B cell (primary cell): ENCODE results near the gene ITGB4. TPM values are rescaled to one million over a fixed set of nuclear protein-coding genes. Genes with fewer than 3 reads are reported as not detected.
A peak's percentile ranks its signal among the peaks of the same experiment; 100 is the strongest.

Experiments used
- ATAC-seq: fragments of 200-7000 bp; cut with Tn5 transposase; one replicate; pipeline ENCODE4 v1.10.0; 2021; ENCODE audit warnings: low read depth, mild to moderate bottlenecking, moderate number of reproducible peaks, moderate library complexity
- CTCF ChIA-PET: fragments of 350-600 bp; sonication (Branson Sonifier 250); formaldehyde crosslinking; loops from one replicate; lab custom pipeline; 2021; ENCODE audit warnings: antibody characterized with exemption, inconsistent platforms; lab: Charles Lee
- POLR2A ChIA-PET: fragments of 350-600 bp; sonication (Branson Sonifier 250); formaldehyde crosslinking; loops from one replicate; lab custom pipeline; 2021; ENCODE audit warnings: antibody characterized with exemption; lab: Charles Lee
- DNase-seq: peaks from one replicate; pipeline ENCODE4 v3.0.0; 2013
- H2AFZ ChIP-seq: 2 replicates; pipeline ENCODE4 v1.6.1; 2012; ENCODE audit warnings: mild to moderate bottlenecking, low read depth, low read length; ENCODE audit not compliant: insufficient read depth, poor library complexity, severe bottlenecking
- H3K27ac ChIP-seq, 2 donors: 1 replicate in 1 of 2; 2 replicates in 1 of 2; pipeline ENCODE4 v1.5.1; 2012 to 2013; ENCODE audit warnings: low read length in 2 of 2, mild to moderate bottlenecking in 2 of 2, moderate library complexity in 1 of 2
- H3K27me3 ChIP-seq, 4 experiments: fragments of 200-600 bp in 1 of 4; sonication (generic) in 1 of 4; replicated peaks in 1 of 4; 1 replicate in 2 of 4; 2 replicates in 2 of 4; pipeline versions ENCODE4 v1.6.1 to v1.7.0; 2013 to 2016; ENCODE audit warnings: low read length in 3 of 4, mild to moderate bottlenecking in 2 of 4, mixed read lengths in 1 of 4, moderate library complexity in 1 of 4; ENCODE audit not compliant: insufficient read depth in 4 of 4, control insufficient read depth in 3 of 4; ENCODE audit errors: control extremely low read depth in 1 of 4
- H3K36me3 ChIP-seq, 2 experiments: replicated peaks in 1 of 2; 1 replicate in 1 of 2; 2 replicates in 1 of 2; pipeline versions ENCODE4 v1.6.1 to v1.7.1; 2013; ENCODE audit warnings: low read length in 1 of 2; ENCODE audit not compliant: insufficient read depth in 2 of 2, control insufficient read depth in 1 of 2; ENCODE audit errors: control extremely low read depth in 1 of 2, extremely low read depth in 1 of 2
- H3K4me1 ChIP-seq, 2 donors: fragments of 200-600 bp in 1 of 2; sonication (generic) in 1 of 2; 1 replicate in 1 of 2; 2 replicates in 1 of 2; pipeline versions ENCODE4 v1.5.1 to v1.6.1; 2013 to 2017; ENCODE audit warnings: low read length in 2 of 2; ENCODE audit not compliant: control insufficient read depth in 2 of 2, insufficient read depth in 2 of 2
- H3K4me2 ChIP-seq: replicated peaks from 2 replicates; pipeline ENCODE3; 2012; ENCODE audit warnings: mild to moderate bottlenecking, low read depth, low read length; ENCODE audit not compliant: poor library complexity, severe bottlenecking
- H3K4me3 ChIP-seq, 5 experiments: fragments of 200-600 bp in 1 of 5; sonication (generic) in 1 of 5; 1 replicate in 3 of 5; 2 replicates in 2 of 5; pipeline versions ENCODE4 v1.5.1 to v1.7.0; 2011 to 2016; ENCODE audit warnings: low read length in 4 of 5, mild to moderate bottlenecking in 4 of 5, low read depth in 2 of 5, control low read depth in 1 of 5, moderate library complexity in 1 of 5; ENCODE audit not compliant: insufficient read depth in 1 of 5; ENCODE audit errors: control extremely low read depth in 1 of 5, extremely low read depth in 1 of 5
- H3K79me2 ChIP-seq: fragments of 200-600 bp; sonication (generic); one replicate; pipeline ENCODE4 v1.6.0; 2016; ENCODE audit warnings: low read length; ENCODE audit not compliant: control insufficient read depth, insufficient read depth
- H3K9ac ChIP-seq: fragments of 200-600 bp; sonication (generic); 2 replicates; pipeline ENCODE4 v1.6.1; 2017; ENCODE audit warnings: mild to moderate bottlenecking, low read length, moderate library complexity
- H3K9me3 ChIP-seq, 3 donors: one replicate each; pipeline versions ENCODE4 v1.6.1 to v1.7.1; 2013; ENCODE audit warnings: low read length in 2 of 3; ENCODE audit not compliant: control insufficient read depth in 2 of 3, insufficient read depth in 1 of 3; ENCODE audit errors: control extremely low read depth in 1 of 3
- H4K20me1 ChIP-seq: 2 replicates; pipeline ENCODE4 v1.6.0; 2012; ENCODE audit warnings: mild to moderate bottlenecking, low read length; ENCODE audit not compliant: insufficient read depth, control insufficient read depth, poor library complexity, severe bottlenecking
- H3K27ac Mint-ChIP-seq: one replicate; pipeline ENCODE4 v1.8.0; 2021; ENCODE audit warnings: mixed read lengths
- H3K27me3 Mint-ChIP-seq: one replicate; pipeline ENCODE4 v1.8.0; 2021; ENCODE audit warnings: mixed read lengths
- H3K4me1 Mint-ChIP-seq: one replicate; pipeline ENCODE4 v1.8.0; 2021; ENCODE audit warnings: mixed read lengths
- H3K4me3 Mint-ChIP-seq: one replicate; pipeline ENCODE4 v1.8.0; 2021; ENCODE audit warnings: mixed read lengths
- H3K9me3 Mint-ChIP-seq: one replicate; pipeline ENCODE4 v1.8.0; 2022; ENCODE audit warnings: mixed read lengths; ENCODE audit not compliant: insufficient read depth
- EZH2 ChIP-seq: IDR thresholded peaks from 2 replicates; pipeline ENCODE4 v1.6.1; 2012; ENCODE audit warnings: borderline replicate concordance, low read depth, mild to moderate bottlenecking, moderate library complexity, low read length; ENCODE audit not compliant: insufficient read depth, poor library complexity, severe bottlenecking
- WGBS: methylation state at CpG from one replicate; pipeline ENCODE4 v1.1.5; 2013; ENCODE audit warnings: missing lambda C conversion rate; ENCODE audit not compliant: insufficient coverage; 5-methylcytosine and 5-hydroxymethylcytosine counted together
- intact Hi-C: fragments of 100-400 bp; cut with micrococcal nuclease; formaldehyde crosslinking; loops from one replicate; pipeline ENCODE4 v1.10.0; 2022
- polyA plus RNA-seq: library from polyadenylated mRNA; depleted of rRNA; stranded (reverse); fragments of >200 nt; gene quantifications from 2 replicates; pipeline ENCODE4 v1.2.3, GENCODE V29; 2012
- total RNA-seq, 2 donors: library from RNA; stranded (reverse); fragments of 120-200 nt in 1 of 2; gene quantifications; 1 replicate in 1 of 2; 2 replicates in 1 of 2; pipeline versions ENCODE4 v1.2.3 to v1.2.4, GENCODE V29; 2013 to 2022
- TF ChIP-seq, protein P1 (sequence below): fragments of 200-600 bp; IDR thresholded peaks from one replicate; pipeline ENCODE4 v1.8.0; 2022; ENCODE audit warnings: antibody characterized with exemption, mild to moderate bottlenecking

Gene ITGB4
- total and polyA plus RNA-seq, 2 donors (not counting 1 experiment from before 2014, with no cell fraction given): 0.12 to 0.81 TPM

GRCh38 chr17:75773121-75773807 lies 52.0 kb downstream of the ITGB4 start:
- H3K4me3 Mint-ChIP-seq: no peak overlapping the region

More at GRCh38 chr17:75773121-75773807, 52.0 kb downstream of the ITGB4 start:
- peaks cover 16% of the 10 kb centered on the region for H3K79me2 ChIP-seq
- H3K27ac Mint-ChIP-seq: peak overlapping the region; percentile 15
- H3K27me3 Mint-ChIP-seq: no peaks in the 10 kb centered on the region
- peaks cover 16 to 29% of the 10 kb centered on the region in 2 donors for H3K4me1 ChIP-seq
- no peak for ATAC-seq
- peaks cover 4 to 35% of the 10 kb centered on the region in 2 experiments for H3K36me3 ChIP-seq
- no peak overlapping the region for H3K4me3 ChIP-seq
- no peaks in the 10 kb centered on the region for H3K9me3 ChIP-seq
- WGBS: 93% methylated on average over 11 of the region's 12 CpGs
- H2AFZ ChIP-seq: no peak overlapping the region
- H3K27me3 ChIP-seq: no peaks in the 10 kb centered on the region
- H3K9ac ChIP-seq: no peak overlapping the region
- H4K20me1 ChIP-seq: peaks cover 30% of the 10 kb centered on the region
- TF ChIP-seq, protein P1, sequence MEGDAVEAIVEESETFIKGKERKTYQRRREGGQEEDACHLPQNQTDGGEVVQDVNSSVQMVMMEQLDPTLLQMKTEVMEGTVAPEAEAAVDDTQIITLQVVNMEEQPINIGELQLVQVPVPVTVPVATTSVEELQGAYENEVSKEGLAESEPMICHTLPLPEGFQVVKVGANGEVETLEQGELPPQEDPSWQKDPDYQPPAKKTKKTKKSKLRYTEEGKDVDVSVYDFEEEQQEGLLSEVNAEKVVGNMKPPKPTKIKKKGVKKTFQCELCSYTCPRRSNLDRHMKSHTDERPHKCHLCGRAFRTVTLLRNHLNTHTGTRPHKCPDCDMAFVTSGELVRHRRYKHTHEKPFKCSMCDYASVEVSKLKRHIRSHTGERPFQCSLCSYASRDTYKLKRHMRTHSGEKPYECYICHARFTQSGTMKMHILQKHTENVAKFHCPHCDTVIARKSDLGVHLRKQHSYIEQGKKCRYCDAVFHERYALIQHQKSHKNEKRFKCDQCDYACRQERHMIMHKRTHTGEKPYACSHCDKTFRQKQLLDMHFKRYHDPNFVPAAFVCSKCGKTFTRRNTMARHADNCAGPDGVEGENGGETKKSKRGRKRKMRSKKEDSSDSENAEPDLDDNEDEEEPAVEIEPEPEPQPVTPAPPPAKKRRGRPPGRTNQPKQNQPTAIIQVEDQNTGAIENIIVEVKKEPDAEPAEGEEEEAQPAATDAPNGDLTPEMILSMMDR: no peak
- no peak for TF ChIP-seq EZH2
- H3K27ac ChIP-seq: no peak overlapping the region
- H3K4me1 Mint-ChIP-seq: peaks cover 31% of the 10 kb centered on the region
- no peak overlapping the region for H3K4me2 ChIP-seq
- peak; percentile 37 for DNase-seq
- no peaks in the 10 kb centered on the region for H3K9me3 Mint-ChIP-seq
- ChIA-PET CTCF (interaction anchor here (0.9 to 8.5 kb wide), 6 partner anchors 8 to 232 kb away, joined by 3 to 54 read pairs (median 4); partner anchors contain the start of genes GALK1 and UNK), POLR2A (interaction anchor here (1.1 to 8.4 kb wide), 4 partner anchors 8 to 125 kb away, joined by 3 to 78 read pairs (median 4); partner anchors contain the start of genes GALK1, UNC13D and UNK)
- intact Hi-C loops: no loop called here
